Mesangial cell (primary cell): Measurements from ENCODE around the gene CSTF3. TPM values are rescaled to one million over a fixed set of nuclear protein-coding genes. Genes with fewer than 3 reads are reported as not detected.

ENCODE experiments used
- total RNA-seq: library from RNA; depleted of rRNA; stranded (reverse); fragments of >200 nt; gene quantifications from 2 replicates; pipeline ENCODE4 v1.2.3, GENCODE V29; 2015

The CSTF3 gene
- total RNA-seq: 11.4 and 16.0 TPM in 2 replicates

GRCh38 chr11:33161120-33162005 is at the start of gene CSTF3:
Gene CSTF3 (minus strand): TSS chr11:33161480. CDS start chr11:33161325, 155 bp downstream.

GRCh38 chr11:33039274-33040032 is 121.8 kb downstream of the CSTF3 start, which contains the start of gene TCP11L1:
Gene TCP11L1 (plus strand): TSS chr11:33039572. CDS start chr11:33043774, 4,202 bp downstream.

Other genes starting within 250 kb of the CSTF3 start
- 1.9 and 2.3 TPM in 2 replicates for gene DEPDC7, start 145.6 kb downstream of the CSTF3 start, total RNA-seq
- 11.6 and 14.3 TPM in 2 replicates for gene TCP11L1, start 121.9 kb downstream of the CSTF3 start, total RNA-seq
- gene HIPK3, start 95.9 kb upstream of the CSTF3 start, total RNA-seq: 15.8 and 37.6 TPM in 2 replicates
- 3.0 and 13.2 TPM in 2 replicates for gene KIAA1549L, start 214.6 kb upstream of the CSTF3 start, total RNA-seq